HepG2 (cell line): ENCODE data around the gene TENT4B. TPM values are rescaled to one million over a fixed set of nuclear protein-coding genes. Genes with fewer than 3 reads are reported as not detected.
A peak's percentile ranks its signal among the peaks of the same experiment; 100 is the strongest.

Experiments used
- AKNA ChIP-seq: sonication (generic); formaldehyde crosslinking; IDR thresholded peaks from 2 replicates; pipeline ENCODE4 v1.4.0; 2020; ENCODE audit warnings: missing genetic modification reagents, borderline replicate concordance
- ASH2L ChIP-seq: fragments of 300-600, 200-600 bp; sonication (generic); IDR thresholded peaks from 2 replicates; pipeline ENCODE4 v1.7.0; 2017; ENCODE audit warnings: low read depth, mild to moderate bottlenecking, moderate library complexity, mixed read lengths, low read length; ENCODE audit not compliant: insufficient read length
- KDM5B ChIP-seq: sonication (generic); formaldehyde crosslinking; IDR thresholded peaks from 2 replicates; pipeline ENCODE4 v1.4.0; 2020; ENCODE audit warnings: missing genetic modification reagents, mild to moderate bottlenecking, borderline replicate concordance
- MYC ChIP-seq: sonication (generic); formaldehyde crosslinking; IDR thresholded peaks from 2 replicates; pipeline ENCODE4 v1.9.0; 2021; ENCODE audit warnings: missing genetic modification reagents, borderline replicate concordance
- ZFY ChIP-seq: sonication (generic); formaldehyde crosslinking; IDR thresholded peaks from 2 replicates; pipeline ENCODE4 v1.4.0; 2020; ENCODE audit warnings: missing genetic modification reagents
- ZMAT3 ChIP-seq: sonication (generic); formaldehyde crosslinking; conservative IDR thresholded peaks from 2 replicates; pipeline ENCODE4 v1.7.0; 2021; ENCODE audit warnings: missing genetic modification reagents
- polyA plus RNA-seq, 8 experiments: library from polyadenylated mRNA; depleted of rRNA in 3 of 8; stranded (reverse) in 7 of 8; unstranded in 1 of 8; fragments of >200 nt; fragmentation: Illumina TruSeq in 4 of 8; extraction: Trizol in 4 of 8; gene quantifications; 2 replicates each; pipeline versions ENCODE4 v1.2.1 to v1.2.3, GENCODE V29; 2011 to 2016; ENCODE audit warnings: low read depth in 4 of 8, missing spikeins in 1 of 8, mixed read lengths in 1 of 8; ENCODE audit not compliant: insufficient read depth in 1 of 8
- total RNA-seq, 5 experiments: library from RNA; depleted of rRNA; stranded (reverse); fragments of >200 nt; fragmentation: Illumina TruSeq; extraction: Trizol; gene quantifications; 2 replicates each; pipeline ENCODE4 v1.2.3, GENCODE V29; 2016; ENCODE audit warnings: low read depth in 1 of 5
- TF ChIP-seq, protein P1 (sequence below): sonication (generic); formaldehyde crosslinking; IDR thresholded peaks from 2 replicates; pipeline ENCODE4 v1.4.0; 2020; ENCODE audit warnings: mild to moderate bottlenecking, missing genetic modification reagents
- TF ChIP-seq, protein P2 (sequence below): sonication (generic); formaldehyde crosslinking; IDR thresholded peaks from 2 replicates; pipeline ENCODE4 v1.4.0; 2020; ENCODE audit warnings: missing genetic modification reagents
- TF ChIP-seq, protein P3 (sequence below): sonication (generic); formaldehyde crosslinking; IDR thresholded peaks from 2 replicates; pipeline ENCODE4 v1.4.0; 2020; ENCODE audit warnings: missing genetic modification reagents

The TENT4B gene
- total and polyA plus RNA-seq, 2 of the 13 experiments (the other 11 are each of a cell fraction or from before 2014, with no cell fraction given), result 15.0 to 32.8 TPM

DNA sequence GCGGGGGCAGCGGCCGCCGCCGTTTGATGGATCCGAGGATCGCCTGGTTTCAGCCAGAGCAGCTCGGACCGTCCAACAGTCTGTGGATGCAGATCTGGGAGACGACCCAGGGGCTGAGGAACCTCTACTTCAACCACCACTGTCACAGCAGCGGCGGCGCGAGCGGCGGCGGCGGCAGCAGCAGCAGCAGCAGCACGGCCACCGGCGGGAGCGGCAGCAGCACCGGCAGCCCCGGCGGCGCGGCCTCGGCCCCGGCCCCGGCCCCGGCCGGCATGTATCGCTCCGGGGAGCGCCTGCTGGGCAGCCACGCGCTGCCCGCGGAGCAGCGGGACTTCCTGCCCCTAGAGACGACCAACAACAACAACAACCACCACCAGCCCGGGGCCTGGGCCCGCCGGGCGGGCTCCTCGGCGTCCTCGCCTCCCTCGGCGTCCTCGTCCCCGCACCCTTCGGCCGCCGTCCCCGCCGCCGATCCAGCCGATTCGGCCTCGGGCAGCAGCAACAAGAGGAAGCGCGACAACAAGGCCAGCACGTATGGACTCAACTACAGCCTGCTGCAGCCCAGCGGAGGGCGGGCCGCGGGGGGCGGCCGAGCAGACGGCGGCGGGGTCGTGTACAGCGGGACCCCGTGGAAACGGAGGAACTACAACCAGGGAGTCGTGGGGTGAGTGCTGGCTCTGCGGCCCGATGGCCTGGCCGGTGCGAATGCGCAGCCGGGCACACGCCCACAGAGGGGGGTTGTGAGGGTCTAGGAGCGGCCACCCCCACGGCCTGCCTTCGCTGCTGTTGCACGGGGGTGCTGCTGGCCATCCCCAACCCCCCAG lies 702 bp downstream of the TENT4B start (continued):
- peak; percentile 67 for TF ChIP-seq ZFY
- TF ChIP-seq ASH2L, result no peak
- TF ChIP-seq KDM5B, result peak; percentile 49; the same call in 1 of the 2 replicates
- TF ChIP-seq ZMAT3 (CRISPR knock-in tag), result no peak
- no peak for TF ChIP-seq AKNA (CRISPR knock-in tag)
- TF ChIP-seq, protein P1, sequence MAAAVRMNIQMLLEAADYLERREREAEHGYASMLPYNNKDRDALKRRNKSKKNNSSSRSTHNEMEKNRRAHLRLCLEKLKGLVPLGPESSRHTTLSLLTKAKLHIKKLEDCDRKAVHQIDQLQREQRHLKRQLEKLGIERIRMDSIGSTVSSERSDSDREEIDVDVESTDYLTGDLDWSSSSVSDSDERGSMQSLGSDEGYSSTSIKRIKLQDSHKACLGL, result peak; percentile 48; the same call in 1 of the 2 replicates
- peak; percentile 61 for TF ChIP-seq MYC (CRISPR knock-in tag)
- TF ChIP-seq, protein P2, sequence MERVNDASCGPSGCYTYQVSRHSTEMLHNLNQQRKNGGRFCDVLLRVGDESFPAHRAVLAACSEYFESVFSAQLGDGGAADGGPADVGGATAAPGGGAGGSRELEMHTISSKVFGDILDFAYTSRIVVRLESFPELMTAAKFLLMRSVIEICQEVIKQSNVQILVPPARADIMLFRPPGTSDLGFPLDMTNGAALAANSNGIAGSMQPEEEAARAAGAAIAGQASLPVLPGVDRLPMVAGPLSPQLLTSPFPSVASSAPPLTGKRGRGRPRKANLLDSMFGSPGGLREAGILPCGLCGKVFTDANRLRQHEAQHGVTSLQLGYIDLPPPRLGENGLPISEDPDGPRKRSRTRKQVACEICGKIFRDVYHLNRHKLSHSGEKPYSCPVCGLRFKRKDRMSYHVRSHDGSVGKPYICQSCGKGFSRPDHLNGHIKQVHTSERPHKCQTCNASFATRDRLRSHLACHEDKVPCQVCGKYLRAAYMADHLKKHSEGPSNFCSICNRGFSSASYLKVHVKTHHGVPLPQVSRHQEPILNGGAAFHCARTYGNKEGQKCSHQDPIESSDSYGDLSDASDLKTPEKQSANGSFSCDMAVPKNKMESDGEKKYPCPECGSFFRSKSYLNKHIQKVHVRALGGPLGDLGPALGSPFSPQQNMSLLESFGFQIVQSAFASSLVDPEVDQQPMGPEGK (CRISPR knock-in tag), result peak; percentile 55; the same call in 1 of the 2 replicates
- TF ChIP-seq, protein P3, sequence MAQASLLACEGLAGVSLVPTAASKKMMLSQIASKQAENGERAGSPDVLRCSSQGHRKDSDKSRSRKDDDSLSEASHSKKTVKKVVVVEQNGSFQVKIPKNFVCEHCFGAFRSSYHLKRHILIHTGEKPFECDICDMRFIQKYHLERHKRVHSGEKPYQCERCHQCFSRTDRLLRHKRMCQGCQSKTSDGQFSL (CRISPR knock-in tag), result 0 out of 2 replicates have a peak, but pooled peaks have one; percentile 61
